HG03520 (cell line): ENCODE data around the gene MACROD1.

Experiments
- ATAC-seq: cut with Tn5 transposase; IDR thresholded peaks from one replicate; pipeline ENCODE4 v1.9.1; 2021; ENCODE audit warnings: mild to moderate bottlenecking, moderate library complexity; ENCODE audit not compliant: unreplicated experiment

The MACROD1 gene

GRCh38 chr11:64114231-64114630, 51.7 kb downstream of the MACROD1 start:
- ATAC-seq, result no peak

- no peak for ATAC-seq
Measured at GRCh38 chr11:64113462-64113780, 52.5 kb downstream of the MACROD1 start.

DNA sequence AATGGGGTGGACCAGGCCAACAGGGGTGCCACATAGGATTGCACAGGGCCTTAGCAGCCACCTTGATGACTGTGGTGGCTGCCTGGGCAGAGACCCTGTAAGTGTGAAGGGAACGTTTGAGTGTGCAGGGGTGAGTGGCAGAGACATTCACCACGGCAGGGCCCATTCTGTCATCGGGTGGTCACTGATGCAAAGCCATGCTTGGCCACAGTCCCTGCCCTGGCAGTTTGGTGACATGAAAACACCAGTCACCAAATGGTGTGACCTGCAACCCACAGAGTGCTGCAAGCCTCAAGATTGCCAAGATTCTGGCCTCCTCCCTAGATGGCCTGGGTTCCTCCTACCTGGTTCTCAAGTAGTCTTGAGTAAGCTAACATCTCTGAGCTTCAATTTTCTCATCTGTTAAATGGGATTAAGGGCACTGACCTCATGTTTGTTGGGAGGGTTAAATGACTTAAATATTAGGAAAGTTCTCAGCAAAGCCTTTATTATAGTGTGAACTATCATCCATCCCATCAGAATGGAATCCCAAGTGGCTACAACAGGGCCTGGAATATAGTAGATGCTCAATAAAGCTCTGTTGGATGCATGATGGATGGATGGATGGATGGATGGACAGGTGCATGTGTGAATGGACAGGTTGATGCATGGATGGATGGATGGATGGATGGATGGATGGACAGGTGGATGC, 53.0 kb downstream of the MACROD1 start:
- ATAC-seq, result no peak

DNA sequence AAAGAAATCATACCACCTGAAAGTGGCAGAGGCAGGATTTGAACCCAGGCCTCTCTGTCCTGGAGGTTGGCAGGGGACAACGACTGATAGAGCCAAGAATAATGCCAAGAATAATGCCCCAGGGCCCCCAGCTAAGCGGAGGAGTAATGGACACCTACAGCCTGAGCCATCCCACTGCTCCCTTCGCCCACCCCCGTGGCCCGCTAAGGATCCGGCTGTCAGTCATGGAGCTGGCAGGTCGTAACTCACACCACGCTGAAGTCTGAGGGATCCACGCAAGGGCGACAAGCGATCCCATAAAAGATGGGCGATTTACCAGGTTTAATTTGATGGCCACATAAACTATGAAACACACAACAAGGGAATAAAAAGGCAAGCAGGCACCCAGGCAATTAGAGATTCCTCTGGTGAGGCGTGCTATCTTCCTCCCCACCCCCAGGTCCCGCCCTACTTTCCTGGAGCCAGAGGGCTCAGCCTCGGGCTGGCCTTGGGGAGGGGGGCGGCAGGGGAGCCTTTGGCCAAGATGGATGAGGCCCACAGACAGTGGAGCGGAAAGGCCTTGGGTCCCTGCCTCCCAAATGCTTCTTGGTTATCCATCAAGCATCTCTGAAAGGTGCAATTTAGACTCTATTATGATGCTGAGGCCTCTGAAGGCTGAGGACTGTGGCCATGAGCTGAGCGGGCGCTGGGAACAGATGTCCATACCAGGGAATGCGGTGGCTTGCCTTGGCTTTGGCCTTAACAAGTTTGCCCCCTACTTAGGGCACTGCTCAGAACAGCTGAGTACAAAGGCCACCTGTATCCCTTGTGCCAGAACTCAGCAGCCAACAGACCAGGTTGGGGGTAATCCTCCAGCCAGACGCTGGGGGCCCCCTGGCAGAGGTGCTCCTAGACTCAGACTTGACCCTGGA, 55.2 kb downstream of the MACROD1 start:
- no peak for ATAC-seq

GRCh38 chr11:64109332-64109731, 56.6 kb downstream of the MACROD1 start:
- no peak for ATAC-seq

- ATAC-seq, result no peak
Measured at GRCh38 chr11:64107303-64107702, 58.6 kb downstream of the MACROD1 start.

DNA sequence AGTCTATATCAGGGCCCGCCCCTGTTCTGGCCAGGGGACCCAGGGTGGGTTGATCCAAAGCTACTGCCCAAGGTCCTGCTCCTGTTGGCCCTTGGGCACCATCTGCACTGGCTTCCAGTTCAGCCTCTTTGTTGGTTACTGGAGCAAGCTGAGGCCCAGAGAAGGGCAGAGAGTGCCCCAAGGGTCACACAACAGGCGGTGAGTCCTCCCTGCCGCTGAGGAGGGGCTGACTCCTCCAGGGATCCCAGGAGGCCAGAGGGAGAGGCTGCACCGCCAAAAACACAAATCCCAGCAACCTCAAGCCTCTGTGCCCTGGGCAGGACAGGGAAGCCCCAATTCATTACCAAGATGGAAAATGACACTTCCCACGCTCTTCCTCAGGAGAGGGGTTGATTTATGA, 61.3 kb downstream of the MACROD1 start:
- no peak for ATAC-seq

DNA sequence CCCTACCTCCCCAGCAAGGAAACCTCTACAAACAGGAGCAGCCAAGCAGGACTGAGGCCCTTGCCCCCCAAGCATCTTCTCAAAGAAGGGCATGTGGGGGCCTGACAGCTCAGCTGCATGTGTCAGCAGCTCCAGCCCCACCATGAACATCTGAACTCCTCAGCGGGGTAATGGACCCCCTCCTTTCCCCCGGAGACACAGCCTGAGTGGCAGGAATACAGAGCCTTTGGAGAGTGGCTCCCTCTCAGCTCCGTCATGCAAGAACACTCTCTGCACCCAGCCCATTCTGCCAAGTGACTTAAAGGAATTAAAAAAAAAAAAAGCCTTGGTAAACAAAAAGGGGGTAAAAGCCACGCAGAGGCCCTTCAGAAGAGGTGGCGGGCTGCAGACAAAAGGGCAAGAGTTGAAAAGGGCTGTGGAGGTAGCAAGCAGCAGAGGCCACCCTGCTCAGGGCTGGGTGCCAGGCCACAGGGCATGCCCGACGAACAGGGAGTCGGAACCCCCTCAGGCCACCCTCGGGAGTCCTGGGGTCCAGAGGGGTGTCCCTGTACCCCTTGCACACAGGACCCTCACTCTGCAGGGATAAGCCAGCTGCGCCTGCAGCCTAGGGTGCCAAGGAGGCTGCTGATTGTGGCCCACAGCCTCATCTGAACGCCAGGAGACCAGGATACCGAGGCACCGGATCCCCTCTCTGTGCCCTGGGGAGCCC, 62.5 kb downstream of the MACROD1 start:
- no peak for ATAC-seq

DNA sequence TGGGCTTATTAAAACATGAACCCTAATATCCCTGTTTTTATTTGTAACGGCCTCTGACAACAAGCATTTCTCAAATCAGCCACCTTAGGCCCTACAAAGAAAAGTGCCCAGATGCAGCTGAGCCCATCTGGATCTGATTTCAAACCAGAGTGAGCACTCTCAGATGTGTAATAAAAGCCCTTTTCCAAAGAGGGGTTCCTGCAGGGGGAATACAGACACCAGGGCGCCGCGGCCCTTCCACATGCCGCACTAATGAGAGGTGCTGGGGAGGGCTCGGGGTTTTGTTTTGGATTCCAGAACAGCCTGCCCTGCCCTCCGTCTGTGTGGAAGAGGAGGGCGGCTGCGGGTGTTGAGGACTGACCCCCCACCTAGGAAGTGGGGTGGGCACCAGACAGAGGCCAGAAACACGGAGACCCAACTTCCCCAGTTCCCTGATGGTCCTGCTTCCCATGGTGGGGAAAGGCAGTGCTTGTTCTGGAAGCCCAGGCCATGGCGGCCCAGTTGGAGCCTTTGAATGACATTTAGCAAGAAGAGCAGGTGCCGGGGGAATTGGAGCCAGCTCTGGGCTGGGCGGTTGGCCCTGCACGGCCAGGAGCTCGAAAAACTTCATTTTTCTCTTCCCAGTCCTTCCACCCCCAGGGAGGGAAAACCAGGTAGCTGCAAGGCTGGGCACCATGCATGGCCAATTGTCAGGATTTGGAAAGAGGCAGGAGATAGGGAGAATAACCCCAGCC, 63.7 kb downstream of the MACROD1 start:
- no peak for ATAC-seq

DNA sequence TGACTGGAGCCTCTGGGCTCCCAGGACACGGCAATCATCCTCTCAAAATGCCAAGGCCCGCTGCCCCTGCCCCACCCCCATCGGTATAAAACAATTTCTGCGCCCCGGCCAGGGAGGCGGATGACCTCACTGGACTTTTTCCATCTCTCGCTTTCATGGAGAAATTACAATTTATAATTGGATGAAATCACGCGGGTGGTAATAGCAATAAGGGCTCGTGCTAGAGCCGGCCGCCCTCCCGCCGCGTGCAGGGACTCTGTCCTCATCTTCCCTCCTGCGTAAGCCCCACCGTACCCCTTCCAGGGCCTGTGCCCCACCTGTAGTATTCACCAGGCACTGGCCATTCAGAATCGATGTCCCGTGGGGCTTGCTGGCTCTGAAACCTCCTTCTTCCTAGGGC, 64.5 kb downstream of the MACROD1 start:
- no peak for ATAC-seq

DNA sequence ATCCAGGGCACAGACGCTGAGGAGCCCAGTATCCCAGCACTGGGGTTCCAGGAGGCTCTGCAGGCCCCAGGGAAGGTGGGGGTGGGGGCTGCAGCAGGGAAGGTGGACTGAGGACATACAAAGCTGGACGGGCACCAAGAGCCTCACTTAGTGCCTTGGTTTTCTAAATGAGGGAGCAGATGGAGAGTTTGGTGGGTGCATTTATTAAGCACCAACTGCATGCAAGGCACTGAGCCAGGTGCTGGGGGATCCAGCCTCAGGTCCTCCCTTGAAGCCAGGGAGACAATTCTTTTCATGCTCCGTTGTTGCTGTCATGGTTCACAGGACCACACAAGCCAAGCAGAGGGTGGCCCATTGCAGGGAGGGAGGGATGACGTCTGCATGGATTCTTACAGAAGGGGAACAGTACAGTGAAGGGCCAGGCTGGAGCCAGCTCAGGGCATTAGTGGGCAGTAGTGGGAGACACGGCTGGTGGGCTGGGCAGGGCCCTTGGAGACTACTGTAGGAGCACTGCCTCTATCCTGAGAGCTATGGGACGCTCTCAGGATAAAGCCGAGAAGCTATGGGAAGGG, 65.0 kb downstream of the MACROD1 start:
- no peak for ATAC-seq

- ATAC-seq, result no peak
Measured at GRCh38 chr11:64100360-64100759, 65.6 kb downstream of the MACROD1 start.

- no peak for ATAC-seq
Measured at GRCh38 chr11:64099436-64099835, 66.5 kb downstream of the MACROD1 start.

DNA sequence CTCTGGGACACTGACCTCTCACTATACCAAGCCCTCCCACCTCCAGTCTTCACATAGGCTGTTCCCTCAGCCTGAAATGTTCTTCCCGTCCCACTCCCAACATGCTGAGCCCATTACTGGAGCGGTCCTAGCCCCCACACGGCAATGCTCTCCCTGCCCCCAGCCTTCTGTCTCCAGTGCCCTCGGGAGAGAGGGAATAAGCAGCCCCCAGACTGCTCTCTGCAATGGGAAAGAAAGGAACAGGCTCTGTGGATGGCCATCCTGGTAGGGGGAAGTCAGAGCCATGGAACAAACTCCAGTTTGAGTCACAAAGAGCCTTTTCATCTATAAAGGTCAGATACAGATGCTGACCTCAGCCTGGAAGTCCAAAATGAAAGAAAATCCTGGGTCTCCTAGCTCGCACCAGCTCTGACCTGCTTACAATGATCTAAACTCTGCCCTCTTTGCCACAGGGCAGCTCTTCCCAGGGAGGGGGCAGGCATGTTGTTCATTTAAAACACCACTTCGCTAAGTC, 67.5 kb downstream of the MACROD1 start:
- ATAC-seq, result no peak

GRCh38 chr11:64097468-64098317, 68.2 kb downstream of the MACROD1 start:
- no peak for ATAC-seq

- ATAC-seq, result no peak
Measured at GRCh38 chr11:64096835-64097234, 69.1 kb downstream of the MACROD1 start.

GRCh38 chr11:64095949-64096348, 70.0 kb downstream of the MACROD1 start:
- ATAC-seq, result no peak

DNA sequence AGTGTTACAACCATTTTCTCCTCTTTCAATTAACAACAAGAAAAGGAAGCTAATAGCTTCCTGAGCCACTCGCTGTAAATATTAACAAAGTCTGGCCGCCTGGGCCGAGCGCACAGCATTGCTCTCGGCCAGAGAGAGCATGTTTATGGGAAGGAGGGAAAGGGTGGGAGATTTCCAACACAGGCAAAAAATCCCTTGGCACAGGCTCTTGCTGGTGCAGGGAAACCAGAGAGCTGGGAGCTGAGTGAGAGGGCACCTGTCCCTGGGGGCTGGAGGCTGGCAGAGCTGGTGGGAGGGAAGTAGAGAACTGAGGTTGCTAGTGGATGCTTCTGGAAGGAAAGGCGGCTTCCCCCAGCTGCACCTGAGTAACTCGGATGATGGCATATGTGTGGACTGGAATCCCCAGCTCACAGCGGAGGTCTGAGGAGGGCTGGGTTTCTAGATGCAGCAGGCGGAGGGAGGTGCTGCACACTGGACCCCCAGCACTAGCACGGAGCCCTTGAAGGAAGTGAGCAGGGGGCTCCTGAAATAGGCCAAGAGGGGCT, 70.6 kb downstream of the MACROD1 start:
- ATAC-seq, result no peak
